ENCODE measurements around the gene HAVCR1.

DNA sequence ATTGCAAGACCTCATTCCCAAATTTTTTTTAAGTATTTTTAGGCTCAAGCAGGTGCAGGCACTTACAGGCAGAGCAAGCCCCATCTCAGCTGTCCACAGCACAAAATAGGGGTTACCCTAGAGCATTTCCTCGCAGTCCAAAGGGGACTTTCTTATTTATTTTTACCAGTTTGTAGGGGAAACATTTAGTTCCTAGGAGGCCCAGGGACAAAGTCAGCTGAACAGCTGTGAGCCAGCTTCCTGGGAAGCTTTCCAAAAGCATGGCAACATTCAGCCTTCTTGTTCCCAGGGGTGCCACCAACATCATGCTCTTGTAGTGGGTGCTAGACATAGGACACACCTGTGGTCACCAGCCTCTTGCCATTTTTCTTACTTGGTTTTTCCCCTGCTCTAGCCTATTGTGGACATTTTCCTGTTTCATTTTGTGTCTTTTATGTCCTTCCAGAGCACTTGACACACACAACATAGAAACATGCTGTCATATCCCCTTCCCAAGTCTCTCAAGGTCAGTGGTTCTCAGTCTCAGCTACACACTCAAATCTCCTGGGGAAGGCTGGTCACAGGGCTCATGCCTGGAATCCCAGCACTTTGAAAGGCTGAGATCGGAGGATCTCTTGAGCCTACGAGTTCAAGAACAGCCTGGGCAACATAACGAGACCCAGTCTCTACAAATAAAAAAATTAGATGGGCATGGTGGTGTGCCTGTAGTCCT, 38.2 kb downstream of the HAVCR1 start:
- no peak for TF ChIP-seq ZNF274 (IDR thresholded peaks at IDR 0.05; ENCODE audit: low read depth, low read length)
- no peak for TF ChIP-seq YY1 (IDR thresholded peaks at IDR 0.05; ENCODE audit: insufficient read depth, insufficient read length)
- TF ChIP-seq SUZ12 (IDR thresholded peaks at IDR 0.05; ENCODE audit: extremely low read depth, insufficient read depth, insufficient read length) = no peak

All from NT2/D1 (cell line).